ENCODE measurements around the gene PDCD7.
A peak's percentile ranks its signal among the peaks of the same experiment; 100 is the strongest.
"Not testable (repeated sequence)": the region's sequence is repeated elsewhere in the genome, so short reads cannot be mapped to it uniquely, and the experiment has no call there.

PDCD7 gene

DNA sequence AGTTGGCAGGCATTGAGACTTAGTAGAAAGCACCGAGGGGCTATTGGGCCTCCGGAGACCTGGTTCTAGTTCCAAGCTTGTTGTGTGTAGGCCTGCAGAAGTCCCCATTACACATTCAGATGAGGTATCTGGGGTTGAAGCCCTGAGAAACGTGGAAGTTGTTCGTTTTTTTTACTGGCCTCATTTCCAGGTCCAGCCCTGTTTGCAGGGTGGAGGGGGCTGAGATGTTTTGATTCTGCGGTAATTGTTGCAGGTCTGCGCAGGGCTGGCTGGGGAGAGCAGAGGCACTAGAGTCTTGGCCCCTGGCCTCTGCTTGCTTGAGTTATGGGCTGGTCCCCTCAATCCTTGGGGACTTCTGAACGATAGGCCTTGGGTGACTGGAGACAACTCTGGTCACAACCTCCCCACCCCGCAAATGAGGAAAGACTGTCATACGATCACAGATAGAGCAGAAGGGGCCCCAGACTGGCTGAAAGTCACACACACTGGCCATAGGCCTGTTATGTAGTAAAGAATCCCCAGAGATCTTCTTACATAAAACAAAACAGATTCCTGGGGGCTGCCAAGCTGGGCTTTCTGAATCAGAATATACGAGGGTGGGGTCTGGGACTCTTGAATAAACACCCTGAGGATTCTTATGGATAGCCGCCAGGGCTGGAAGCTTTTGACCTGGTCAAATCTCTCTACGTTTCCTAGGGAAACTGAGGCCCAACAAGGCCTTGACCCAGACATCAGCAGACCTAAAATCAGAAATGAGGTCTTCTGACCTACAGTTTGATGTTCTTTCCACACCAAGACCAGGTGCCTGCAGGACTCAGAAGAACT lies 41.5 kb downstream of the PDCD7 start:
- no peak for DNase-seq (ENCODE audit: low read depth in 2 of 2)

DNA sequence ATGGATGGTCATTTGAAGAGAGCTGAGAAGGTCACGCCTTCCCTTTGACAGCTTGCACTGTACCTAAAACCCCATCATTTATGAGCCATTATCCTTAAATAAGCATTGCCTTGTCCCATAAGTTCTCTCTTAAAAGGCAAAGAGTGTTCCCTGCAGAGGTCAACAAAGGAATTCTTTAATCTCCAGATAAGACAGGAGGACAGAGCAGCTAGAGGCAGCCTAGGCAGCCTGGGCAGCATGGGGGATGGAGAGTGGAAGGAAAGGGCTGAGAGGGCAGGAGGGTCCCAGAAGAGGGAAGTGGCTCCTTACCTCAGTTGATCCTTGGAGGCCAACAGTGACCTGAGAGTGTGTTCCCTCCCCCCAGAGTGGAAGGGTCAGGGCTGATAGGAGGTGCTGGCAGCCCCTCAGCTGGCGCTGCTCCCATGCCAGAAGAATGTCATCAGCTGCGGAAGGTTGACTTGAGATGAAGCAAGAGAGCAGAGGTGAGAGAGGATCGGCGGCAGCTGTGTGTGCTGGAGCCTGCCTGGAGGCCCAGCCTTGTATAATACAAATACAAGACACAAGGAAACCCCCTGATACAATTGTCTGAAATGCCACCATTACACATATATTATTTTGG lies 44.3 kb downstream of the PDCD7 start:
- no peak for DNase-seq (ENCODE audit: low read depth in 2 of 2)

DNA sequence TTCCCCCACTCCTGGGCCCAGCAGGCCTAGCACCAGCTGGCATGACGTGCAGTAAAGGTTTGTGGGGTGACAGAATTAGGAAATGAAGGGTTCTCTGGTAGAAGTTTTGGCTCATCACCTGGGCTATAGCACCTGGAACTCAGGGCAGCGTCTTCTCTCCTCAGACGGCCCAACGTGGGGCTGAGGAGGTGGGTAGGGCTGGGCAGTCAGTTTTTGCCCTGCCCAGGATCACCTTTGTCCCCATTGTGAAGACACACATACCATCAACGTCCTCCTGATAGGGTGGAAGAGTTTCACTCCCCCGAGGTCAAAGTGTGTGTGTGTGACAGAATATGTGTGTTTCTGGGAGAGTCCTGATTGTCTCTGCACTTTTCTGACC lies 45.0 kb downstream of the PDCD7 start:
- no peak for DNase-seq (ENCODE audit: low read depth in 2 of 2)

DNA sequence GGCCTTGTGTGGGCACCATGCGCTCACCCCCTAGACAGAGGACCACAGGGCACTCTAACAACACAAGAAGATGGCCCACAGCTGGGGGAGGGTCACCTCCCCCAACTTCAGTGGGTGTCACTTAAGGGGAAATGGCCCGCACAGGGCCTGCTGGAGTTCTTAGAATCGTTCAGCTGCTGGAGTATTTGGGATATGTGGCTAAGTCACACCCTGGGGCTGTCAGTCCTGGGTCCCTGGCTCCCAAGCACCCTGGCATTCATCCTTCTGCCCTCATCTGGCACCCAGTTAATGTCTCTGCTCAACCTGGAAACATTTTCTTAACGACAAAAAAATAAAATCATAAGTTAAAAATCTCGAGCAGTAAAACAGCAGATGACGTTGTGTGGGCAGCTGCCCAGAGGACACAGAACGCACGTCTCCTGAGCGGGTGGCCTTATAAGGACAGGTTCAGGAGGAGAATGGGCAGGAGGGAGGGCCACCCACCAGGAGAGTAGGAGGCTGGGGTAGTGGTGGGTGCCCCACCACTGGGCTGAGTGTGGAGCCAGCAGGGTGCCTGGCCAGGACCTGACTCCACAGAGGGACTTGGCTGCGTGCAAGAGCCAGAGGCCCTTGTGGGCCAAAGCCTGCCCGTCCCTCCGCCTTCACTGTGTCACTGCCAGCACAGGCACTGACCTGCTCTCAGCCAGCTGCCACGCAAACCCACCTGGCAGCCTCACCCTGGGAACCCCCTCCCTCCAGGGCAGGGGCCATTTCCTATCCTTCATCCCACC lies 45.5 kb downstream of the PDCD7 start:
- DNase-seq (ENCODE audit: low read depth in 2 of 2), result no peak

DNA sequence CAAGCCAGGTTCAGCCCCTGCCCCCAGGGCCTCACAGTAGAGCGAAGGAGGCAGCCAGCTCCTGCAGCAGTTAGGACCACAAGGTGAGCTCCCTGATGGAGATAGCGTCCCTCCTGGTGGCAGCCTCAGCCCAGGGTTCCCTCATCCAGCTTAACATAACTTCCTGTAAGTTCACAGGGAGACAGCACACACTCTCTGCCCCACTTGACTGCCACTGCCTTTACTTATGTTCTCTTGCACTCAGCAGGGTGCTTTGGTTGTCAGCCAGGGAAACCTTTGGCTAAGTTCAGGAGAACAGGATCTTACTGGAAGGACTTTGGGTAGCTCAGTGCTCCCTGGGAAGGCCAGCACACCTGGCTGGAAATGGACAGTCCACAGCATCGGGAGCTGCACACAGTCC lies 46.2 kb downstream of the PDCD7 start:
- no peak for DNase-seq (ENCODE audit: low read depth in 2 of 2)

DNA sequence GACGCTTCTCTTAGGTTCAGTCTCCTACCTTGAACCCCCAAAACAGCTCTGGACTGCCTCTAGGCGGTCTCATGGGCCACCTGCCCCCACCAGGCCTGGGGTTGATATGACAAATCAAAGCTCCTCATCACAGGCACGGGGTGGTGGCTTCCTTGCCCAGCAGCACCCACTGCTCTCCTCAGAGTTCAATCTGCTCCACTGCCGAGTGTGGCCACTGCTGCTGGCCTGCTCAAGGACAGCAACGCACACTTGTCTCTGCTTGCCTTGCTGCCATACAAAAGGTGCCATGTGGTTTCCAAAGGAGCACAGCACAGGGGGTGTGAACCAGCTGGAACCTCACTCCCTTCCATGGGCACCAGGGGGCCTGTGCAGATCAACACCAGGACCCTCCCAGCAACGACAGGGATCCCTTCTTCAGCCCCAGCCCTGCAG lies 46.9 kb downstream of the PDCD7 start:
- DNase-seq (ENCODE audit: low read depth in 2 of 2), result no peak

DNA sequence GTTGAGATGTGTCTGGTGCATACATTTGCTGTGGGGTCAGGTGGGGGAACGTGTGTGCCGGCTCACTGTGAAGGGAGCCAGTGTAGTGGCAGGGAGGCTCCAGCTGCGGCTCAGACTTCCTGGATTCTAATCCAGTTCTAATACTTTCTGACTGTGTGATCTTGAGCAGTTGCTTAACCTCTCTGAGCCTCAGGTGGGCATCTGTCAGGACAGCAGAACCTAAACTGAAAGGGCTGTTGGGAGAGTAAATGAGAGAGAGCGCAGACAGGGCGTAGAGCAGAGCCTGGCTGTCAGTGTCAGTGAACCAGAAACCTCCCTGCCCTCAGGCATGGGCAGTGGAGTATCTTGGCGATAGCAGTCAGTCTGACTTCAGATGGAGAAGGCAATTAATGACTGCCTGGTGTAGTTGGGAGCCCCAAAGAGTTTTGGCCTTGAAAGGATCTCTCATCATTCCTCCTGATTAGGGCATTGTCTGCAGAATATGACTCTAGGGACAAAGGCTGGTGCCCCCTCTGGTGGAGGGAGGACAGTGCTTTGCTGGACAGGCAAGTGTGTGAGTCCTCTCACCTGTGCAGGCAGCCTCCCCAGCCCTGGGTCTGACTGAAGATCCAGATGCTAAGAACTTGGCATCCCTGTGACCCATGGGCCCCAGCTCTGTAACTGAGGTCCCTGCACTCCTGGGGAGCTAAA lies 47.5 kb downstream of the PDCD7 start:
- DNase-seq (ENCODE audit: low read depth in 2 of 2), result no peak

DNA sequence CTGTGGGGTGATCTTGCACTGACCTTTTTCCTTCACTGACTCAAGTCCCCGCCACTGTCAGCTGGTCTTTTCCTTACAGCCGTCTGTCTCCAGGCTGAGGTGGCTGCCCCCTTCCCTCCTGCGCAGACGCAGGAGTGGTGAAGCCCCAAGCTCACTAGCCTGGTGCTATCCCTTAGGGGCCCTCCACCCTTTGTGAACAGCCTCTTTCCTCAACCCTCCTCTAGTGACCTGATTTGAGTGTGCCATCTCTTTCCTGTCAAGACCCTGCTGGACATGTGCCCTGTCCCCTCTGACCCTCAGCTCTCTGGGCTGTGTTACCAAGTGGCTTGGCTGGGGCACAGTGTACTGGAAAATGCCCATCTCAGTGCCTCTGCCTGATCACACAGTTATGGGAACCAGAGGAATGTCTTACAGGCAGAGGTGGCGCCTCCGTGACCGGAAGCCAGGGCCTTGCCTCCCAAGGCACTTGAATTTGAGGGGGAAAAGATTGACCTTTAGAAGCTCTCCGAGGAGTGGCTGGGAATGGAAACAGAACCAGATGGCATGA lies 48.3 kb downstream of the PDCD7 start:
- DNase-seq (ENCODE audit: low read depth in 2 of 2), result no peak

DNA sequence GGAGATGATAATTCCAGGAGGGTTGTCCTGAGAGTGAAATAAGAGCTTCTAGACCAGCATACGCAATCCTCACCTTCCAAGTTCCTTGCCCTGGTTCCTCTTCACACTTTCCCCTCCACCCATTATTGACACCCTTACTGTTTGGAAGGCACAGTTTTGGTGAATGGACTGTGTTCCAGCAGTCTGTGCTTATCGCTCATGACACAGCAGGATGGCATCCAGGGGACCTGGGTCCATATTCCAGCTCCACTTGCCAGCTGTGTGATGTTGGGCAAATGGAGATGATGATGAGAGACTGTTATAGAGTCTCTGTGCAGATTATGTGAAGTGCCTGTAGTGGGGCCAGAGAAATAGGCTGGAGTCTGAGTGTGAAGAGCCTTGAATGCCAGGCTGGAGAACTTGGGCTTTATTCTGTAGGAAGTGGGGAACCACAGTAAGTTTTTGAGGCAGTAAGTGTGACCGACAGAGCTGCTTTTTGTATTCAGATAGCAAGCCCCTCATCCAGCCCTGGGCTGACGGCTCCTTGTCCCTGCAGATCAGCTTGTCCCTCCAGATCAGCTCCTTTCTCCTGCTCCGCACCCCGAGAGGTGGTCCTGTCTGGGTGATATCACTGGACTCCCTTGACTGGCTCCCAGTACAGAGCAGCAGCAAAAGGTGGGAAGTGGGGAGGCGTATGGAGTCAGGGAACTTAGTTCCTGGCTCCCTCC lies 49.0 kb downstream of the PDCD7 start:
- DNase-seq (ENCODE audit: low read depth in 2 of 2), result no peak

DNA sequence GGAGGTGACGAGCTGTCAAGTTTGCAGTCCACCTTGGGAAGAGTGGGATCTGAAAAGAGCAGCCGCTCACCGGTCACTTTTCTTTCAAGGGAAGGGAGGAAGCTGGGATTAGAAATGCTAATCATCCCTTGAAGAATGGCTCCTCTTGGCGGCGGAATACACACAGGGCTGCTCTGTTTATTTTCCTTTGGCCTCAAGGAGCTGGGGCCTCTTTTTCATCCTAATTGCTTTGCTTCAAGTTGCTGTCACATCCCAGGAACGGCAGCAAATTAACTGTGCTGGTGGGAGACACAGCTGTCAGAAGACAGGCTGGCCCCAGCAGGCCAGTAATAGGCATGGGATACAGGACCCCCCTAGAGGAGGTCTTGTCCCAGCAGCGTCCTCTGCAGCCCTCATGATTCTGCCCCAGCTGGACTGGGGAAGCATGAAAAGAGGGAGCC lies 50.3 kb downstream of the PDCD7 start:
- DNase-seq (ENCODE audit: low read depth in 2 of 2), result no peak

DNA sequence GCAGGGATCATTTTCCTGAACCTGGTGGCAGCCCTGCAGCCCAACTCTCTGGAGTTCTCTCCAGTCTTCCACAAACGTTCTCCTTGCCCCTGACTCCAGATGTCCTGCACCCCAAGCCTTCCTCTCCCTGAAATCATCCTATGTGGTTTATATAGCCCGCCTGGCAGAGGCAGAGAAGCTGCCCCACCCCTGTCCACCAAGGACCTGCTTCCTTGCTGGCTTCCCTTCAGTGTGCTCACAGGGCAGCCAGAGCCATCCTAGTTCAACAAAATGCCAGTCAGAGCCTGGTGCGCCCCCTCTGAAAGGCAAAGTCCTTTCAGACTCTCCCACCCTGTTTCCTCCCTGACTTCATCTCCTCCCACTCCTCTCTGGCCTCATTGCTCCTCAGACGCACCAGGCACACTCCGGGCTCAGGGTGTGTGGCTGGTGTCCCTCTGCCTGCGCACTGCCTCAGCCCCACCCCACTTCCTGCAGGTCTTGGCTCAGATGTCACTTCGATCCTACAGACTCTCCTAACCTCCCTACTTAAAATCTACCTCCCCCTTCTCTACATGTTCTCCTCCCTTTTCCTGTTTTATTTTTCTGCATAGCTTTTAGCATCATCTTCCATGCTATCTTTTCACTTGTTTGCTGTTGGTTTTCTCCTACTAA lies 51.2 kb downstream of the PDCD7 start:
- no peak for DNase-seq (ENCODE audit: low read depth in 2 of 2)

DNA sequence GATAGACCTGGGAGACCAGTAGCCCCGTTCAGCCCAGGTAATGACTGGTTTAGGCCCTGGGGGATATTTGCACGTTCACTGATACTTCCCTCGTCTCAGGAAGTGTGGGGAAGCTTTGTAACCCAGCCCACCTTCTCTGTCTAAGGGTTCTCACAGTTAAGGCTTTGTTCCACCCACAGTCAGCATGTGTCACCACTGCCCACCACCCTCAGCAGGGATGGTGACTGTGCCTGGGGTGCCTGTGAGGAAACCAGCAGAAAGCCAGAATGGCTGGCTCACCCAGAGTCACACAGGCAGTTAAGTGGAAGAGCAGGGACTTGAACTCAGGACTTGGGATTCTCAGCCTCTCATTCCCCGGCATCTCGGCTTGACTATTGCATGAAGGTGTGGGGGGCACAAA lies 51.9 kb downstream of the PDCD7 start:
- DNase-seq (ENCODE audit: low read depth in 2 of 2), result no peak

DNA sequence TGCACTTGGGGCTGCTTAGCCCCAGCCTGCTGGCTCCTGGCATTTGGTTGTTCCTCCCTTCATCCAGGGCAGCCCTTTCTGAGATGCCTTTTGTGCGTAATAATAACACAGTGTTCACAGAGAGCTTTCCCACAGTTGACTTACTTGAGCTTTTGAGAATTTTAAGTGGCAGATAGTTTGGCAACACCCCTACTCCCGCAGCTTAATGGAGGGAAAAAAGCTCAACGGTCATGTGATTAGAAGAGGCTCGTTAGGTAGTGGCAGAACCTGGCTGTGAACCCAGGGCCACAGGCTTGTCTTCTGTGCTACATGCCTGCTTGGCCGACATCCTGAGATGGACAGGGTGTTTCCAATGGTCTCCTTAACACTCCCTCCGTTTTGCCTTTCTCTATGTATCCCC lies 52.3 kb downstream of the PDCD7 start:
- DNase-seq (ENCODE audit: low read depth in 2 of 2), result no peak

DNA sequence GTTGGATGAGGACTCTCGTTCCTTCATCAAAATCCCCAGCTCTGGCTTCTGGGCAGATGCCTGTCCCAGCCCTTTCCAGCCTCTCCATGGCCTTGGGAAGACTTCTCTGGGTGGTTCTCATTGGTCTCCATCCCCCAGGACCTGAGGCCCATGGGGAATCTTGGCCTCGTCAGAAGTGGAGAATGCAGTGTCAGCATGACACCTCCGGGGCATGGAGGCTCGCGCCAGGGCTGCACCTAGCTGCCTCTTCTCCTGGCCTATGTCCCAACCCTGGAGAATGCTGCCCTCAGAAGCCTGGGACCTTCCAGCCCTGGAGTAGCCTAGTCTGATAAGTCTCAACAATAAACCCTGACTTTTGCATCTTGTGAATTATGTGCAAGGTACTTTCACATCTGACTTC lies 54.0 kb downstream of the PDCD7 start:
- DNase-seq (ENCODE audit: low read depth in 2 of 2), result no peak

DNA sequence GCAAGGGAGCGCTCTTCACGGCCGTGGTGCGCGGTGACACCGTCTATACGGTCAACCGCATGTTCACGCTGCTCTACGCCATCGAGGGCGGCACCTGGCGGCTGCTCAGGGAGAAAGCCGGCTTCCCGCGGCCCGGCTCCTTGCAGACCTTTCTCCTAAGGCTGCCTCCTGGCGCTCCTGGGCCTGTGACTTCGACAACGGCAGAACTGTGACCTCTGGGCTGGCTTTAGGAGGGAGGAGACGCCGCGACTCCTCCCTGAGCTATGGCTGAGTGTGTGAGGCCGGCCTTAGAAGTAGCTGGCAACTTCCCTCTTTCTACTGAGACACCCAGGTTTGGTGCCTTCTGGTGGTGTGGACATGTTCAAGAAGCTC lies 55.6 kb downstream of the PDCD7 start:
- peak; percentile 36 to 50 for DNase-seq (ENCODE audit: low read depth in 2 of 2)

DNA sequence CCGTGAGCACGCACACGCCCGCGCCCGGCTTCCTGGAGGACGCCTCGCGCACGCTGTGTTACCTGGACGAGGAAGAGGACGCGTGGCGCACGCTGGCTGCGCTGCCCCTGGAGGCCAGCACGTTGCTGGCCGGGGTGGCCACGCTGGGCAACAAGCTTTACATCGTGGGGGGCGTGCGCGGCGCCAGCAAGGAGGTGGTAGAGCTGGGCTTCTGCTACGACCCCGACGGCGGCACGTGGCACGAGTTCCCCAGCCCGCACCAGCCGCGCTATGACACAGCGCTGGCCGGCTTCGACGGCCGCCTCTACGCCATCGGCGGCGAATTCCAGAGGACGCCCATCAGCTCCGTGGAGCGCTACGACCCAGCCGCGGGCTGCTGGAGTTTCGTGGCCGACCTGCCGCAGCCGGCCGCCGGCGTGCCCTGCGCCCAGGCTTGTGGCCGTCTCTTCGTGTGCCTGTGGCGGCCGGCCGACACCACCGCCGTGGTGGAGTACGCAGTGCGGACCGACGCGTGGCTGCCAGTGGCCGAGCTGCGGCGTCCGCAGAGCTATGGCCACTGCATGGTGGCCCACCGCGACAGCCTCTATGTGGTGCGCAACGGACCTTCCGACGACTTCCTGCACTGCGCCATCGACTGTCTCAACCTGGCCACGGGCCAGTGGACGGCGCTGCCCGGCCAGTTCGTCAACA lies 56.2 kb downstream of the PDCD7 start:
- DNase-seq (ENCODE audit: low read depth in 2 of 2), result no peak

DNA sequence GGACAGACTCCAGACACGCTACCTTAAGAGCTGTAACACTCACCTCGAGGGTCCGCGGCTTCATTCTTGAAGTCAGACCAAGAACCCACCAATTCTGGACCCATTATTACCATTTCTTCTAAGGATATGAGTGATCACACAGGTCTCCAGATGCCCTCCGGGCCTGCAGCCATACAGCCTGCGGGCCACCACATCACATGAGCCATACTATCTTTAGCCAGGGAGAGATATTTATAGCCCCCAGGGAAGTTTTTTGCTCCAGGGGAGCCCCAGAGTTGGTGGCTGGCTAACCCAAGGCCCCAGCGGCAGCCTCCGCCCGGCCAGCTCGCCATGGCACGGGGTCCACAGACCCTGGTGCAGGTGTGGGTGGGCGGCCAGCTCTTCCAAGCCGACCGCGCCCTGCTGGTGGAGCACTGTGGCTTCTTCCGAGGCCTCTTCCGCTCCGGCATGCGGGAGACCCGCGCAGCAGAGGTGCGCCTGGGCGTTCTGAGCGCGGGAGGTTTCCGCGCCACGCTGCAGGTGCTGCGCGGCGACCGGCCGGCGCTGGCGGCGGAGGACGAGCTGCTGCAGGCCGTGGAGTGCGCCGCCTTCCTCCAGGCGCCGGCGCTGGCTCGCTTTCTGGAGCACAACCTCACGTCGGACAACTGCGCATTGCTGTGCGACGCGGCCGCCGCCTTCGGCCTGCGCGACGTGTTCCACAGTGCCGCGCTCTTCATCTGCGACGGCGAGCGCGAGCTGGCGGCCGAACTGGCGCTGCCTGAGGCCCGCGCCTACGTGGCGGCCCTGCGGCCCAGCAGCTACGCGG lies 56.9 kb downstream of the PDCD7 start, which contains the start of gene KBTBD13:
Gene KBTBD13, plus strand, starts transcription at position 261 of the 805 bp plus-strand sequence. Its CDS starts 70 bp downstream, at position 331.
- no peak for DNase-seq (ENCODE audit: low read depth in 2 of 2)

DNA sequence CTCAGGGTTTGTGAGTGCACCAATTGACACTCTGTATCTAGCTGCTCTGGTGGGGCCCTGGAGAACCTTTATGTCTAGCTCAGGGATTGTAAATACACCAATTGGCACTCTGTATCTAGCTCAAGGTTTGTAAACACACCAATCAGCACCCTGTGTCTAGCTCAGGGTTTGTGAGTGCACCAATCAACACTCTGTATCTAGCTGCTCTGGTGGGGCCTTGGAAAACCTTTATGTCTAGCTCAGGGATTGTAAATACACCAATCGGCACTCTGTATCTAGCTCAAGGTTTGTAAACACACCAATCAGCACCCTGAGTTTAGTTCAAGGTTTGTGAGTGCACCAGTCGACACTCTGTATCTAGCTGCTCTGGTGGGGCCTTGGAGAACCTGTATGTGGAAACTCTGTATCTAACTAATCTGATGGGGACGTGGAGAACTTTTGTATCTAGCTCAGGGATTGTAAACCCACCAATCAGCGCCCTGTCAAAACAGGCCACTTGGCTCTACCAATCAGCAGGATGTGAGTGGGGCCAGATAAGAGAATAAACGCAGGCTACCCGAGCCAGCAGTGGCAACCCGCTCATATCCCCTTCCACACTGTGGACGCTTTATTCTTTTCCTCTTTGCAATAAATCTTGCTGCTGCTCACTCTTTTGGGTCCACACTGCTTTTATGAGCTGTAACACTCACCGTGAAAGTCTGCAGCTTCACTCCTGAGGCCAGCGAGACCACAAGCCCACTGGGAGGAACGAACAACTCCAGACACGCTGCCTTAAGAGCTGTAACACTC lies 57.8 kb downstream of the PDCD7 start:
- not testable (repeated sequence) for DNase-seq (ENCODE audit: low read depth in 2 of 2)

Measured in stimulated activated CD4-positive, alpha-beta T cell treated with anti-CD3 and anti-CD28 coated beads, Interleukin-4, amount 100 ng/mL, for 48 hours (primary cell).